ENCODE results near the gene PRPS2. TPM values are rescaled to one million over a fixed set of nuclear protein-coding genes. Genes with fewer than 3 reads are reported as not detected.

PRPS2 gene
- total RNA-seq, 1 donor from 2014 or later, result 24.8 TPM

- no peak overlapping the region for H3K27ac Mint-ChIP-seq (ENCODE audit: unreplicated experiment)
- H3K27me3 Mint-ChIP-seq (ENCODE audit: low read depth), result no peaks in the 10 kb centered on the region
- no peak for TF ChIP-seq CTCF (conservative IDR thresholded peaks at IDR 0.05)
- H3K4me3 Mint-ChIP-seq, result no peak overlapping the region
- H3K9me3 Mint-ChIP-seq, result no peaks in the 10 kb centered on the region
- DNase-seq (ENCODE audit: low read depth, low spot score), result no peak
- peaks cover 17% of the 10 kb centered on the region for H3K36me3 Mint-ChIP-seq (ENCODE audit: low read depth)
- no peaks in the 10 kb centered on the region for H3K4me1 Mint-ChIP-seq
These were observed 34.6 kb downstream of the PRPS2 start for GRCh38 chrX:12825801-12826200.

- H3K4me3 Mint-ChIP-seq, result no peak overlapping the region
- no peaks in the 10 kb centered on the region for H3K27me3 Mint-ChIP-seq (ENCODE audit: low read depth)
- no peak for DNase-seq (ENCODE audit: low read depth, low spot score)
- peaks cover 3% of the 10 kb centered on the region for H3K36me3 Mint-ChIP-seq (ENCODE audit: low read depth)
- peaks cover 17% of the 10 kb centered on the region for H3K4me1 Mint-ChIP-seq
- H3K27ac Mint-ChIP-seq (ENCODE audit: unreplicated experiment), result no peak overlapping the region
- peaks cover 4% of the 10 kb centered on the region for H3K9me3 Mint-ChIP-seq
- no peak for TF ChIP-seq CTCF (conservative IDR thresholded peaks at IDR 0.05)
These were observed 52.0 kb downstream of the PRPS2 start for GRCh38 chrX:12843061-12843667.

- Mint-ChIP-seq H3K9me3 (peaks cover 6% of the 10 kb centered on the region), H3K27me3 (ENCODE audit: low read depth) (no peaks in the 10 kb centered on the region), H3K4me3 (no peak overlapping the region), H3K4me1 (peaks cover 17% of the 10 kb centered on the region), H3K36me3 (ENCODE audit: low read depth) (peaks cover 3% of the 10 kb centered on the region), H3K27ac (ENCODE audit: unreplicated experiment) (no peak overlapping the region)
- TF ChIP-seq CTCF (conservative IDR thresholded peaks at IDR 0.05), result no peak
- DNase-seq (ENCODE audit: low read depth, low spot score), result no peak
These were observed 52.6 kb downstream of the PRPS2 start for GRCh38 chrX:12843668-12844279.

- no peak overlapping the region for H3K27ac Mint-ChIP-seq (ENCODE audit: unreplicated experiment)
- TF ChIP-seq CTCF (conservative IDR thresholded peaks at IDR 0.05), result no peak
- H3K9me3 Mint-ChIP-seq, result peaks cover 10% of the 10 kb centered on the region
- no peak for DNase-seq (ENCODE audit: low read depth, low spot score)
- no peaks in the 10 kb centered on the region for H3K27me3 Mint-ChIP-seq (ENCODE audit: low read depth)
- peaks cover 17% of the 10 kb centered on the region for H3K4me1 Mint-ChIP-seq
- H3K36me3 Mint-ChIP-seq (ENCODE audit: low read depth), result peaks cover 3% of the 10 kb centered on the region
- H3K4me3 Mint-ChIP-seq, result no peak overlapping the region
These were observed 53.1 kb downstream of the PRPS2 start for GRCh38 chrX:12844319-12844718.

- Mint-ChIP-seq H3K9me3 (peaks cover 6% of the 10 kb centered on the region), H3K4me1 (no peaks in the 10 kb centered on the region), H3K36me3 (ENCODE audit: low read depth) (peaks cover 4% of the 10 kb centered on the region), H3K27ac (ENCODE audit: unreplicated experiment) (no peak overlapping the region), H3K4me3 (no peak overlapping the region), H3K27me3 (ENCODE audit: low read depth) (no peaks in the 10 kb centered on the region)
- TF ChIP-seq CTCF (conservative IDR thresholded peaks at IDR 0.05), result no peak
- no peak for DNase-seq (ENCODE audit: low read depth, low spot score)
These were observed 74.1 kb downstream of the PRPS2 start for GRCh38 chrX:12865359-12865758.

All from neural crest cell (in vitro differentiated cells).